ENCODE results near the gene MICAL2. TPM values are rescaled to one million over a fixed set of nuclear protein-coding genes. Genes with fewer than 3 reads are reported as not detected.

The MICAL2 gene
- total RNA-seq, 1 donor from 2014 or later, result 10.0 TPM

GRCh38 chr11:12239396-12239795 is 129.0 kb downstream of the MICAL2 start:
- TF ChIP-seq, protein P1, sequence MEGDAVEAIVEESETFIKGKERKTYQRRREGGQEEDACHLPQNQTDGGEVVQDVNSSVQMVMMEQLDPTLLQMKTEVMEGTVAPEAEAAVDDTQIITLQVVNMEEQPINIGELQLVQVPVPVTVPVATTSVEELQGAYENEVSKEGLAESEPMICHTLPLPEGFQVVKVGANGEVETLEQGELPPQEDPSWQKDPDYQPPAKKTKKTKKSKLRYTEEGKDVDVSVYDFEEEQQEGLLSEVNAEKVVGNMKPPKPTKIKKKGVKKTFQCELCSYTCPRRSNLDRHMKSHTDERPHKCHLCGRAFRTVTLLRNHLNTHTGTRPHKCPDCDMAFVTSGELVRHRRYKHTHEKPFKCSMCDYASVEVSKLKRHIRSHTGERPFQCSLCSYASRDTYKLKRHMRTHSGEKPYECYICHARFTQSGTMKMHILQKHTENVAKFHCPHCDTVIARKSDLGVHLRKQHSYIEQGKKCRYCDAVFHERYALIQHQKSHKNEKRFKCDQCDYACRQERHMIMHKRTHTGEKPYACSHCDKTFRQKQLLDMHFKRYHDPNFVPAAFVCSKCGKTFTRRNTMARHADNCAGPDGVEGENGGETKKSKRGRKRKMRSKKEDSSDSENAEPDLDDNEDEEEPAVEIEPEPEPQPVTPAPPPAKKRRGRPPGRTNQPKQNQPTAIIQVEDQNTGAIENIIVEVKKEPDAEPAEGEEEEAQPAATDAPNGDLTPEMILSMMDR (IDR thresholded peaks at IDR 0.05; ENCODE audit: unreplicated experiment), result no peak
- no peaks in the 10 kb centered on the region for H3K27me3 Mint-ChIP-seq
- H3K4me1 Mint-ChIP-seq (ENCODE audit: low read depth), result peaks cover 21% of the 10 kb centered on the region
- H3K36me3 Mint-ChIP-seq (ENCODE audit: insufficient read depth), result no peaks in the 10 kb centered on the region
- DNase-seq (ENCODE audit: low spot score, unreplicated experiment), result no peak
- no peak overlapping the region for H3K4me3 Mint-ChIP-seq (ENCODE audit: low read depth)
- H3K27ac Mint-ChIP-seq, result no peak overlapping the region
- no peaks in the 10 kb centered on the region for H3K9me3 Mint-ChIP-seq (ENCODE audit: low read depth)

- H3K36me3 Mint-ChIP-seq (ENCODE audit: insufficient read depth), result no peaks in the 10 kb centered on the region
- no peak for DNase-seq (ENCODE audit: low spot score, unreplicated experiment)
- H3K4me1 Mint-ChIP-seq (ENCODE audit: low read depth), result peaks cover 22% of the 10 kb centered on the region
- no peak overlapping the region for H3K27ac Mint-ChIP-seq
- H3K4me3 Mint-ChIP-seq (ENCODE audit: low read depth), result no peak overlapping the region
- H3K27me3 Mint-ChIP-seq, result no peaks in the 10 kb centered on the region
- no peaks in the 10 kb centered on the region for H3K9me3 Mint-ChIP-seq (ENCODE audit: low read depth)
- TF ChIP-seq, protein P1 (IDR thresholded peaks at IDR 0.05; ENCODE audit: unreplicated experiment), result no peak
These were observed 129.5 kb downstream of the MICAL2 start for GRCh38 chr11:12239804-12240371.

DNA sequence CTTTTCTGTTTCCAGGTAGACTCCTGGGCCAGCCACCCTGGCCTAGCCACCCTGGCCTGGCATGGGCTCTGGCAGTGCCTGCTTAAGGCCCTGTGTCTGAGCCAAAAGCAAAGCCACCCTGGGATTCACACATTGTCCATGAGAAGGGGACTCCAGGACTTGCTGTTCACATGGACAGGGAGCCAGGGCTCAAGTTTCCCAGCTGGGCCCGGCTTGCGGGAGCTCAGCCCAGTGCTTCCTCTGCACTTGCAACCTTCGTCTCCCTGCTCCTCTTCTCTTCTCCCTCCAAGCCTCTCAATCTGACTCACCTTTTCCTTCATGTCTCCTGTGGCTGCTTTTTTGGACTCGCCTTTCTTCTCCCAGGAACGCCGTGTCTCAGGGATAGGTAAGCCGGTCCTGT is 130.3 kb downstream of the MICAL2 start:
- H3K4me3 Mint-ChIP-seq (ENCODE audit: low read depth), result no peak overlapping the region
- TF ChIP-seq, protein P1 (IDR thresholded peaks at IDR 0.05; ENCODE audit: unreplicated experiment), result no peak
- H3K4me1 Mint-ChIP-seq (ENCODE audit: low read depth), result peaks cover 21% of the 10 kb centered on the region
- H3K27ac Mint-ChIP-seq, result no peak overlapping the region
- H3K36me3 Mint-ChIP-seq (ENCODE audit: insufficient read depth), result no peaks in the 10 kb centered on the region
- no peaks in the 10 kb centered on the region for H3K27me3 Mint-ChIP-seq
- DNase-seq (ENCODE audit: low spot score, unreplicated experiment), result no peak
- H3K9me3 Mint-ChIP-seq (ENCODE audit: low read depth), result no peaks in the 10 kb centered on the region

- H3K27ac Mint-ChIP-seq, result no peak overlapping the region
- TF ChIP-seq, protein P1 (IDR thresholded peaks at IDR 0.05; ENCODE audit: unreplicated experiment), result no peak
- peaks cover 18% of the 10 kb centered on the region for H3K4me1 Mint-ChIP-seq (ENCODE audit: low read depth)
- no peaks in the 10 kb centered on the region for H3K36me3 Mint-ChIP-seq (ENCODE audit: insufficient read depth)
- no peaks in the 10 kb centered on the region for H3K9me3 Mint-ChIP-seq (ENCODE audit: low read depth)
- H3K27me3 Mint-ChIP-seq, result no peaks in the 10 kb centered on the region
- H3K4me3 Mint-ChIP-seq (ENCODE audit: low read depth), result no peak overlapping the region
- no peak for DNase-seq (ENCODE audit: low spot score, unreplicated experiment)
These were observed 131.0 kb downstream of the MICAL2 start for GRCh38 chr11:12241401-12241800.

DNA sequence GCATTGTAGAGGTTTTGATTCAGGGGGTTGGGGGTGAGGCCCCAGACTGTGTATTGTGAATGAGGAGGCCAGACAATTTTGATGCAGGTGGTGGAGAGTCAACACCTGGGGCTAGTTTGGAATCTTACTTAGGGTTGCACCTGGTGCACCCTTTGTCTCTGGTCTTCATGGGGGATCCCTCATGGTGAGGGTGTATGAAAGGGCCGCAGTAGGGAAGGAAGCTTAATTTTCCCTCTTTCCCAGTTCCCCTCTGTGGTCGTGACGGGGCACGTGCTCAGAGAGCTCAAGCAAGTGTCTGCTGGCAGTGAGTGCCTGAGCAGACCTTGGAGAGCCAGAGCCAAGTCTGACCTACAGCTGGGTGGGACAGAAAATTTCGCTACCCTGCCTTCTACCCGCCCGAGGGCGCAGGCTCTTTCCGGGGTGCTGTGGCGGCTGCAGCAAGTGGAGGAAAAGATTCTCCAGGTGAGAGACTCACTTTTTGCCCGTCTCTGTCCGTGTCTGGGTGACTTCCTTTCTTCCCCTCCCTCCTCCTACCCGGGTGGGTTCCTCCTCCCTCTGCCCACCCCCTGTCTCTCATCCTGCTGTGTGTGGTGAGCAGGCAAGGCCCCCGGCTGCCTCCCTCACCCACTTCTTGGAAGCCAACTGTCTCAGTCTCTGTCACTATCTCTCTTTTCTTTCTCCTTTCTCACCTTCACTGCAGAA is 131.7 kb downstream of the MICAL2 start:
- Mint-ChIP-seq H3K9me3 (ENCODE audit: low read depth) (no peaks in the 10 kb centered on the region), H3K27me3 (no peaks in the 10 kb centered on the region), H3K36me3 (ENCODE audit: insufficient read depth) (no peaks in the 10 kb centered on the region), H3K4me3 (ENCODE audit: low read depth) (no peak overlapping the region), H3K4me1 (ENCODE audit: low read depth) (peaks cover 17% of the 10 kb centered on the region), H3K27ac (no peak overlapping the region)
- TF ChIP-seq, protein P1 (IDR thresholded peaks at IDR 0.05; ENCODE audit: unreplicated experiment), result no peak
- DNase-seq (ENCODE audit: low spot score, unreplicated experiment), result no peak
